ENCODE results near the gene TAAR2.

- TF ChIP-seq, protein P1, sequence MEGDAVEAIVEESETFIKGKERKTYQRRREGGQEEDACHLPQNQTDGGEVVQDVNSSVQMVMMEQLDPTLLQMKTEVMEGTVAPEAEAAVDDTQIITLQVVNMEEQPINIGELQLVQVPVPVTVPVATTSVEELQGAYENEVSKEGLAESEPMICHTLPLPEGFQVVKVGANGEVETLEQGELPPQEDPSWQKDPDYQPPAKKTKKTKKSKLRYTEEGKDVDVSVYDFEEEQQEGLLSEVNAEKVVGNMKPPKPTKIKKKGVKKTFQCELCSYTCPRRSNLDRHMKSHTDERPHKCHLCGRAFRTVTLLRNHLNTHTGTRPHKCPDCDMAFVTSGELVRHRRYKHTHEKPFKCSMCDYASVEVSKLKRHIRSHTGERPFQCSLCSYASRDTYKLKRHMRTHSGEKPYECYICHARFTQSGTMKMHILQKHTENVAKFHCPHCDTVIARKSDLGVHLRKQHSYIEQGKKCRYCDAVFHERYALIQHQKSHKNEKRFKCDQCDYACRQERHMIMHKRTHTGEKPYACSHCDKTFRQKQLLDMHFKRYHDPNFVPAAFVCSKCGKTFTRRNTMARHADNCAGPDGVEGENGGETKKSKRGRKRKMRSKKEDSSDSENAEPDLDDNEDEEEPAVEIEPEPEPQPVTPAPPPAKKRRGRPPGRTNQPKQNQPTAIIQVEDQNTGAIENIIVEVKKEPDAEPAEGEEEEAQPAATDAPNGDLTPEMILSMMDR (IDR thresholded peaks at IDR 0.05 in 2 of 3, conservative IDR thresholded peaks at IDR 0.05 in 1 of 3; ENCODE audit: borderline replicate concordance in 1 of 3, insufficient read depth in 1 of 3, low read depth in 2 of 3, low read length in 2 of 3), result no peak
- TF ChIP-seq REST (IDR thresholded peaks at IDR 0.05; ENCODE audit: low read depth) (no peak), ZNF274 (IDR thresholded peaks at IDR 0.05; ENCODE audit: low read depth, low read length) (no peak), MAX (IDR thresholded peaks at IDR 0.05) (no peak), POLR2AphosphoS5 (IDR thresholded peaks at IDR 0.05; ENCODE audit: low read depth, low read length) (no peak), RAD21 (IDR thresholded peaks at IDR 0.05; ENCODE audit: low read depth) (no peak), ELF1 (IDR thresholded peaks at IDR 0.05; ENCODE audit: borderline replicate concordance, low read depth) (no peak)
Observed at GRCh38 chr6:132673376-132674094, 49.5 kb upstream of the TAAR2 start.
